GM19455 (cell line): ENCODE data around the gene ATP1A4.

Experiments
- ATAC-seq: cut with Tn5 transposase; IDR thresholded peaks from one replicate; pipeline ENCODE4 v1.9.1; 2021; ENCODE audit not compliant: unreplicated experiment

The ATP1A4 gene

DNA sequence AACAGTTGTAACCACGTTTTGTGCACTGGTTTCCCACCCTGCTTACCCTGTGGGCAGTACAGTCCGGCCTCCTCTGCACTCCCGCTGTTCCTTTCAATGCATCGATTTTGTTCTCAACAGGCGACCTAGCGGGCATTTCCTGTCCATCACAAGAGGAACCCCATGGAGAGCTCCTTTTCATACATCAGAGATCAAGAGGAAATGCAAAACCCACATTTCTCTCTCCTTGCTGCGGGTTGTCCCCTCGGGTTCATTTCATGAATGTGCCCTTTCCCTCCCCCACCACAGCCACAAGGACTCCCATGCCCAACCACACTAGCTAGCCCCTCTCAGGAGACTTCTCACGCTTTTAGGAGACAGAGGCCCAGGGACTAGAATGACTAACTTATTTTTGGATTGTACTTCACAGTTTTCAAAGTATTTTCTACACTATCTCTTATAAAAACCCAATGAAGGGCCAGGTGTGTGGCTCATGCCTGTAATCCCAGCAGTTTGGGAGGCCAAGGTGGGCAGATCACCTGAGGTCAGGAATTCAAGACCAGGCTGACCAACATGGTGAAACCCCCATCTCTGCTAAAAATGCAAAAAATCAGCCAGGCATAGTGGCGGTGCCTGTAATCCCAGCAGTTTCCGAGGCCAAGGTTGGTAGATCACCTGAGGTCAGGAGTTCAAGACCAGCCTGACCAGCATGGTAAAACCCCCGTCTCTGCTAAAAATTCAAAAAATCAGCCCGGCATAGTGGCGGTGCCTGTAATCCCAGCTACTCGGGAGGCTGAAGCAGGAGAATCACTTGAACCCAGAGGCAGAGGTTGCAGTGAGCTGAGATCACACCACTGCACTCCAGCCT lies 18.4 kb downstream of the ATP1A4 start:
- ATAC-seq = peak; percentile 75

DNA sequence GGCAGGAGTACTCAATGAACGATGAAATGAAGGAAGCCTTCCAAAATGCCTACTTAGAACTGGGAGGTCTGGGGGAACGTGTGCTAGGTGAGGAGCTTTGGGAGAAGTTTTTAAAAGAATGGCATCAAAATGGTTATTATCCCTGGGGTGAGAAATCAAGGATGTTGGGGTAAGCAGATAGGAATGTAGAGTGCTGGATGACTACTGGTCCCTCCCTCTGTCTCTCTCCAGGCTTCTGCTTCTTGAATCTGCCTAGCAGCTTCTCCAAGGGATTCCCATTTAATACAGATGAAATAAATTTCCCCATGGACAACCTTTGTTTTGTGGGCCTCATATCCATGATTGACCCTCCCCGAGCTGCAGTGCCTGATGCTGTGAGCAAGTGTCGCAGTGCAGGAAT lies 20.0 kb downstream of the ATP1A4 start:
- ATAC-seq = no peak

DNA sequence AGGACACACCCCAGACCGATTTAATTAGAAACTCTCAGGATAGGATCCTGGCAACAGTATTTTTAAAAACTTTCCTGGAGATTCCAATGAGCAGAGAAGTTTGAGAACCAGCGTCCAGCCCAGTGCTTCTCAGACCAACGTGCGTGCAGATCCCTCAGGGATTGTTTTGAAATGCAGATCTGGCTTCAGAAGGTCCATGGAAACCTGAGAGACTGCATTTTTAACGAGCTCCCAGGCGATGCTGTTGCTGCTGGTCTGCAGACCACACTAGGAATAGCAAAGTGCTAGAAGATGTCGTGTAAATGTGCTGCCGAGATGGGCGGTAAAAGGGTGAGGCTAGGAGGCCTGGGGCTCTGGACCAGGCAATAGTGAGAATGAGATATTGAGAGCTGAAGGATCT lies 20.6 kb downstream of the ATP1A4 start:
- ATAC-seq = no peak

DNA sequence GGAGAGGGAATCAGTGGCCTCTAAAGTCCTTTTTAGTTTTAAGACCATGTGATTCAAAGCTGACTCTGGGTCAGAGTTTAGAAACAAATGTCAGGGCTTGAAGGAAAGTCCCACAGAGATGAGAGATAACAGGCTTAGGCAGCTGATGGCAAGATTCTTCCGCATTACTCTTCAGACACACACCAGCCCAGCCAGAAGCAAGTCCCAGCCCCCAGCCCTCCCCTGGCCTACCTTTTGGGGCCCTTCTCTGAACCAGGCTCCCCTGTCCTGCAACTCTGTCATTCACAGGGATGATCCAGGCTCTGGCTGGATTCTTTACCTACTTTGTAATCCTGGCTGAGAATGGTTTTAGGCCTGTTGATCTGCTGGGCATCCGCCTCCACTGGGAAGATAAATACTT lies 25.8 kb downstream of the ATP1A4 start:
- no peak for ATAC-seq

DNA sequence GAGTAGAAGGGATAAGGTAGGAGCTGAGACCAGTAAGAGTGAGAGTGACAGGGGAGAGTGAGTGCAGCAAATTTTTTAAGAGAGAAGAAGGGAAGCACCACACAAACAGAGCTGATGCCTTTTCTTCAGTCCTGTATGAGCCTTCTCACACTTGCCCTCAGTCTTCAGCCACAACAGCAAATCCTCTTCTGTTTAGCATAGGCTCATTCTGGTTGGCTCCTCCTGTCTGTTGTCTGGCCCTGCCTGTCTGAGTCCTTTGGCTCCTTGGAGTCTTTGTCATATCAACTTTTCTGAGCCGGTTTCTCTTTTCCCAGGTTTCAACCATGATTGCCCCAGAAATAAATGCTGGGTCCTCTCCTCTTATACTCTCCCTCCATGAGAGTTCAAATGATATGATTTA lies 26.3 kb downstream of the ATP1A4 start:
- no peak for ATAC-seq

DNA sequence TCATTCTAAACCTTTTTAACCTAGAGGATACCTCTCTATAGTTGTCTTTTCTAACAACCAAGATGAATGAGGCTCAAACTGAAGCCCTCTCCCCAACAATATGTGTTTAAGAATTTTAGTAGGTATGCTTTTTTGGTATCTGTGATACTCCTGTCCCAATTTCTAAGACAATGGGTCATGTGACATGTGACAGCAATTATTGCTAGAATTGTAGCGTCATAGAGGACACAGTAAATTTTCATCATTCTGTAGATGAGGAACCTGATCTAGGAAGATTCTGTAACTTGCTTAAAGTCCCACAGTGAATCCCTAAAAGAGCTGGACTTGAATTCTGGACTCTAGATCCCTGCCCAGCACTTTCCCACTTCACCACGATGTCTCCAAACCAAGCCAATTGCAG lies 27.3 kb downstream of the ATP1A4 start:
- ATAC-seq = no peak

DNA sequence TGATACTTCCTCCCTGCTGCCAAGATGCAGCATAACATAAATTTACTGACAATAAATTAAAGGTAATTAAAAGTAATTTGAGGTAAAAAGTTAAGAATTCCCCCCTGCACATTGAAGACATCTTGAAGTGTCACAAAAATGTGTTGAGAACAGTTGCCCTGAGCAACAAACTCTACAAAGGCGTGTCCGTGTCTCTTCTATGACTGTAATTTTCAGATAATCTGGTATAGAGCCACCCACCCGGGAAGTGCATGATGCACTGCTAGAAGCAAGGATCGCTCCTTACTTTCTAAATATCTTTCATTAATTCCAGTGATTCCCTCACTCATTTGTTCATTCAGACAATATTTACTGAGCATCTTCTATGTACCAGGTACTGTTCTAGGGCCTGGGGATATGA lies 27.9 kb downstream of the ATP1A4 start:
- ATAC-seq = no peak

DNA sequence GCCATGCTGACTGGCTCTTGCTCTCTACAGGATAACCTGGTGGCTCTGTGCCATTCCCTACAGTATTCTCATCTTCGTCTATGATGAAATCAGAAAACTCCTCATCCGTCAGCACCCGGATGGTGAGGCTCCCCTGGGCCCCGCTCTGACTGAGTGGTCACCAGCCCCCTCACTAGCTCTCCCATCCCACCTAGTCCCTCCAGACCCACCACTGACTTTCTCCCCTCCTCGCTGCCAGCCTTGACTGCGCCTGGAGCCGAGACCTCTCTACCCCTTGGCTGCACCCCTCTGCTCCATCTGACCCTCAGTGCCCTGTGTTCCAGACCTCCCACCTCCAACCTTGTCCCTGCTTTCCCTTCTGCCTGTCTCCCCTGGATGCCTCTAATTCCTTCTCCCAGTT lies 34.8 kb downstream of the ATP1A4 start:
- no peak for ATAC-seq

DNA sequence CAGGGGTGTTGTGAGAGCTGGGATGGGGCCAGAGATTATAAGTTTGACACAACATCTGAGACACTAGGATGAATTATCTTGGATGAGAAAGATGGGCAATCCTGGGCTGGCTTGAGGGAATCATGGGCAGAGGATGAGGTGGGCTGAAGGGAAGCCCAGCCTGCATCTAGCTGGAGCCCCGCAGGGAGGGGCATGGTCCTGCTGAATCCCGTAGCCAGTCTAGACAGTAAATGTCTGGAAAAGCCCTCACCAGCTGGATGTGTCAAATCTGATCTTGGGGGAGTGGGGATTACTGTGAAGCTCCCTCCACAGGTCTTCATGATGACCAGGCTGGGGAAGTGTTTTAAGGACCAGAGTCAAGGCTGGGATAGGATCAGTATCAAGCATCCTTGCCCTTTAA lies 35.3 kb downstream of the ATP1A4 start:
- ATAC-seq = no peak

DNA sequence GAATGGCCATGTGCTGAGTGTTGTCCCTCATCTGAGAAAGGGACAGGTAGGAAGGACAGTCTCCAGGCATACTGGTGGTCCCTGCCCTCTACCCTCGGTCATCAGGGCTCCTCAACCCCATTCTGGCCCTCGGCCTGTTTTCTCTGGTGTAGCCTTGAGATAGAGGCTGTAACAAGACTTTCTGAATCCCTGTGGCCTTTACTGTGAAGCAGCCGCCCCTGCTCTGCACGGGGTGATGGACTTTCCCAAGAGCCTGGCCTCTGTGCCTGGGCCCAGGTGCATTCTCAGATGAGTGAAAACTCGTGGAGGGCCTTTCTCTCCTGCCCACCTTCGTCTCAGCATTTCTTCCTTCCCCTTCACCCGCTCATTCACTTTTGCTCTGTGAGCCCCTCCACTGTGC lies 36.0 kb downstream of the ATP1A4 start:
- ATAC-seq = no peak

DNA sequence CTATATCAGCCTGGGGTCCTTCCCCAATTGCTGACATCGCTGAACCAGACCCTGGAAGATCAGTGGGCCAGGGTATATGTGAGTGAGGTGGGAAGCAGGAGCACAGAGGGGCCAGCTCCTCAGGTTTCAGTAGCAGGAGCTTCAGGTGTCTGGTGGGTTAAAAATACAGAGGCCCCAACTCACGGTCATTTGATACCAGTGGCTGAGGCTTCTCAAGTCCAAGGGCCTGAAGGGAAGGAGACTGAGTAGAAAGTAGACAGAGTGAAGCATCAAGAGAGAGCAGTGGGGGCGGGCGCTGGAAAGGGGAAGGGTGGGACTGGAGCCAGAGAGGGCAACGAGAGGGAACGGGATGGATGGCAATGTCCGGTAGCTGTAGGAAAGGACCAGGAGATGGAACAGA lies 36.9 kb downstream of the ATP1A4 start:
- ATAC-seq = no peak

DNA sequence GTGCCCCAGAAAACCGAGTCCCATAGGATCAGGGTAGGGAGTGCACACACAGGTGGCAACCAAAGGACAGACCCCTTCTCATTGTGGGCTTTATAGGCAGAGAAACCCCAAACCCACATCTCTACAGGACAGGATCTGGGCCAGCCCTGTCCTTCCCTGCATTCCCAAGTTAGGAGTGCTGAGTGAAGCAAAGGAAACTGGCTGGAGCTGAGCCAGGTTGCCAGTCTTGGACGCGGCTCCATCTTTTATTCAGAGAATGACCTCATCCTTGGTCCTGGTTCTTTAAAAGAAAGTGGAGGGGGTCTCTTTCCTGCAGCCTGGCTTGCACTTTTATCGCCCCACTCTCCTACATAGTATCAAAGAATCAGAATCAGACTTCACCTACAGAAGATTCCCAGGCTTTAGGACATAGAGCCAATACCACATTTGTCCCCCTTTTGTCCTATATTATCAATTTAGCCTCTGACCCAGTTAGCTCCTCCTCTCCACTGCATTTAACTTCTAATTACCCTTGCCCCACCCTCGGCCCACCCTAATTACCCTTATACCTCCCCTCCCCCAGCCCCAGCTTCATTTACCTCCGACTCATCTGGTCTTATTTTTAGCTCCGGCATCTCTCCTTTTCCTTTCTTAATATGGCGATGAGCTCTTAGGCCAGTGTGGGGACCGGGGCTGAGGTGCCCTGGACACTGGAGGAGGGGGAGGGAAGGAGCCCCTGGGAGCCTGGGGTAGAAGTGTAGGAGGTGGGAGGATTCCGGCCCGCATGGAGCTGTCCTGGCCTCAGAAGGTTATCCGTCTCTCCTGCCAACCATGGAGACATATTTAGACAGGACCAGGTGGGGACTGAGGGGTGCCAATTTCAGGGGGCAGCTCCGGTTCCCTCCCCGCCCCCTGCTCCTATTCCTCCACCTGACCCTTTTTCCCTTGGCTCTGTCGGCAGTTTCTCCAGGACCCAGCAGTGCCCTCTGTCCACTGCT lies 38.5 kb downstream of the ATP1A4 start, which contains the start of gene CASQ1:
Gene CASQ1, plus strand, starts transcription at position 927 of the 977 bp plus-strand sequence. CDS start 177 bp downstream, outside the sequence.
- no peak for ATAC-seq

DNA sequence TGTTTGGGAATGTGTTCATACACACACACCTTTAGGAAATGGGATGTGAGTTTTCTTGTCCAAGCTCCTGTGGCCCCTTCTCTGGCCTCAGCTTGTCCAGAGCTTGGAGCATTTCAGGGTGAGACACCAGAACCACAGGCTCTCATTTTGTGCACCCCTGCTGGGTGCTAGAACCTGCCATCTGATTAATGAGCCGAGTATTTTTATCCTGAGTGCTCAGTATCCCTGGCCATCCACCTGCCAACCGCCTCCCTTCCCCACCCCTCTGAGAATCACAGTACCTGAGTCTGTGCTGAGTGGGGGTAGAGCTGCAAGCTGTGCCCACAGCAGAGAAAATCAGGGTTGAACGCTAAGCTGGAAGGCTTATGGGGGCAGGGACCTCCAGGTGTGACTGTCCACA lies 40.4 kb downstream of the ATP1A4 start:
- ATAC-seq = no peak

DNA sequence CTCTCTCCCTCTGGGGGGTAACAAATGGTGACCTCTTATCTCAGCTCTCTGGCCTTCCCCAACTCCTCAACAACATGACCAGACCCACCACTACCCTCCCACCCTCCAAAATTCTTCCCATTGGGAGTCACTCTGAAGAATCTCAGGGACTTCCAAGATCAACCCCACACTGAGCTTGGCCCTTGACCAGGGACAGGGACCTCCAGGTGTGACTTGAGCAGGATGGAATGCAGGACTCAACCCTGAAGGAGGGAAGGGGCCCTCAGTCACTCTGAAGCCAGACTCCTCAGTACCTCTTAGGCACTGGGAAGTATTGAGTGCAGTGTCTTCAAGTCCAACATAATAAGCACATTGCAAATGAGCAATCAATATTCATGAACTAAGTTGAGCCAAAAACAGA lies 40.8 kb downstream of the ATP1A4 start:
- no peak for ATAC-seq

DNA sequence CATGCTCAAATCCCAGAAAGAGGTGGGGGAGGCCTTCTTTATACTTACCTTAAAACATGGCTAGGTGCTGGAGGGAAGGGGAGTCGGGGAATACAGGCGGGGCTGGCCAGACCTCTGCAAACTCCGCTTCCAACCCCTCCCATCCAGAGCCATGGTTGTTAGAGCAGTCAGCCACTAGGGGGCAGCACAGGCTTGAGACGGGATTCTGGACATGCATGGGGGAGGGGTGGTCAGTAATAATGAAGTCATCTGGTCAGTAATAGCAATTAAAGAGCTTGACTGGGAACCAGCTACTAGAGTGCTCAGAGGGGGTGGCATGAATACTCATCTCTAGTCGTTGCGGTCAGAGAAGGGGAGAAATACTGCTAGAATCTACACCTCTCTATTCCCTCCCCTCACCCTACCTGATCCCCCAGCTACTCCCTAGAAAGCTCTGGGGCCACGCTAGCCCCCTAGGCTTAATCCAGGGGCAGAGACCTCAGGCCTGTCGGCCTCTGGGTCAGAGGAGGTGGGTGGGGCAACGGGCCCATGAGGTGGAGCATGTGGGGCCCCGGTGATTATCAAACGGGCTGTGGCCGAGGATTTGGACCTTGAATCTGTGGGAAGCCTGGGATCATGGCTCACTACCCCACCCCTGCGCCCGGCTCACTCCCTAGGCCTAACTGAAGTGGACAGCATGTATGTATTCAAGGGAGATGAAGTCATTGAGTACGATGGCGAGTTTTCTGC lies 41.9 kb downstream of the ATP1A4 start:
- no peak for ATAC-seq

DNA sequence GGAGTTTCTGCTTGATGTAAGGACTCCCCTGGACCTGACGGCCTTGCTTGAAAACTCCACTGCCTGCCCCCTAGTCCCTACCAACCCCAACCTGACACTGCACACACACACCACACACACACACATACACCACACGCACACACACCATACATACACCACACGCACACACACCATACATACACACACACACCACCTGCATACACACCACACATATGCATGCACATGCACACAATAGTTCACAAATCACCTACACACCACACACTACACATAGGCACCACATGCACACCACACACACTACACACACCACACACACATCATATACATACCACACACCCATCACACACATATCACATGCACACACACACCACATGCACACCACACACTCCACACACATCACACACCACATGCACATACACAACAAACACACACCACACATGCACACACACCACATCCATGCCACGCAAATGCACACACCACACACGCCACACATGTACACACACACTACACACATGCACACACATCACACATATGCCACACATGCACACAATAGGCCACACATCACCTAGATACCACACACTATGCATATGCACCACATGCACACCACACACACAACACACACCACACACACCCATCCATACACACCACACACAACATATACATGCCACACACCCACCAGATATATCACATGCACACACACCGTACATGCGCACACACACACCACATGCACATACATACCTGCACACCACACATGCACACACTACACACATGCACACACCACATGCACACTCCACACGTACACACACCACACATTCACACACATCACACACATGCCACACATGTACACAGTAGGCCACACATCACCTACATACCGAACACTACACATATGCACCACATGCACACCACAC lies 42.7 kb downstream of the ATP1A4 start:
- no peak for ATAC-seq

DNA sequence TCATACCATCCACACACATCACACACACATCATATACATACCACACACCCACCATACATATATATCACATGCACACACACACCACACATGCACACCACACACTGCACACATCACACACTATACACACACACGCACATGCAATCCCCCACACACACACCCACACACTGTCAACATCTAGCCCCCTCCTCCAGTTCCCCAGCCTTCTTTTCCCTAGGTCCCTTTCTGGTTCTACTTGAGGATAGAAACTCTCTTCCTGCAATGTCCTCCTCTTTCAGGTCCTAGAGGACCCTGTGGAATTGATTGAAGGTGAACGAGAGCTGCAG lies 43.3 kb downstream of the ATP1A4 start:
- no peak for ATAC-seq

DNA sequence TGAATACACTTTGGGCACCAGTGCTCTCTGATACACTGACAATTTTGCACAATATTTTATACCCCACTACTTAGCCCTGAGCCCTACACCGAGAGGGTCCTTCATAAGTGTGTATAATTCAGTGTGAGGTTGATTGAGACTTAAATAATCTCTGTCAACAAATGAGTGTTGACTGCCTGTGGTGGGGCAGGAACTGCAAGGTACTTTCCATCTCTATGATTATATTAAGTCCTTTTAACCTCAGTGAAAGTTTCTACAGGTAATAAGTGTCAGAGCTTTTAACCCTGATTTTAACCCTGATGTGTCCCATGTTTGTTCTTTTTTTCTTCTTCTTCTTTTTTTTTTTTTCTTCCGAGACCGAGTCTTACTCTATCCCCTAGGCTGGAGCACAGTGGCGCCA lies 44.7 kb downstream of the ATP1A4 start:
- ATAC-seq = no peak

DNA sequence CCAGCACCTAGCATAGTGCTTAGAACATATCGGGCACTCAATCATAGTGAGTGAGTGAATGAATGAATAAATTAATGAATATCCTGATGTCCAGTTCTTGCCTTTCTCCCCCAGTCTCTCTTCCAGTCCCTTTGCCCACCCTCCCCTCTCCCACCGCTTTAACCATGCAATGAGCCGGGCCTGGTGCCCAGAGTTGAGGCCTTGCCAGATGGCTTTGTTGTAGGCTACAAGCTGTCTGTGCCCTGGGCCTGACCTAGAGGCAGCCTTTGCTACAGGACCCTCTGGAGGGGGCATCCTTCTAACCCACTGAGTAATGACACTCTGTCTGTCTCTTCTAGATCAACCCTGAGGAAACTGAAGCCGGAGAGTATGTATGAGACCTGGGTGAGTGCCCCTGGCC lies 45.8 kb downstream of the ATP1A4 start:
- ATAC-seq = no peak

DNA sequence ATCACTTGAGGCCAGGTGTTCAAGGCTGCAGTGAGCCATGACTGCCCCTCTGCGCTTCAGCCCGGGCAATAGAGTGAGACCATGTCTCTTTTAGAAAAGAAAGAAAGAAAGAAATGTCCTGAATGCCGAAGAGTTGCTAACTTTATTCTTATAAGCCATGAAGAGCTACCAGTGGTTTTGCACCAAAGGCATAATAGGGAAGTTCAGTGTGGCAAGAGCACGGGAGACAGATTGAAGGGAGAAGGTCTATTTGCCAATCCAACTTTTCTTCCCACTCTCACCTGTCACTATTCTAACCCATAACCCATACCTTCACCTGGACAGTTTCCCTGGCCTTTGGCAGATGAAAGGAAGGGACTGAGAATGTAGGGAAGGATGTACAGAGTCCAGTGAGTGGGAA lies 49.4 kb downstream of the ATP1A4 start:
- no peak for ATAC-seq
